Smooth muscle cell (in vitro differentiated cells): Measurements from ENCODE around the gene PDE8A. TPM values are rescaled to one million over a fixed set of nuclear protein-coding genes. Genes with fewer than 3 reads are reported as not detected.

Experiments used
- DNase-seq: peaks from one replicate; lab custom pipeline; 2025; ENCODE audit not compliant: unreplicated experiment; lab: John Stamatoyannopoulos, UW
- H2AFZ ChIP-seq: fragments of 200-600 bp; sonication (generic); 2 replicates; pipeline ENCODE4 v1.6.0; 2016; ENCODE audit warnings: antibody characterized with exemption, low read depth, mild to moderate bottlenecking
- H3F3A ChIP-seq: fragments of 200-600 bp; sonication (generic); 2 replicates; pipeline ENCODE4 v1.6.0; 2017; ENCODE audit warnings: antibody characterized with exemption, low read depth
- H3K27ac ChIP-seq: fragments of 200-600 bp; sonication (generic); 2 replicates; pipeline ENCODE4 v1.5.1; 2016; ENCODE audit warnings: low read depth, mild to moderate bottlenecking
- H3K27me3 ChIP-seq: fragments of 200-600 bp; sonication (generic); 2 replicates; pipeline ENCODE4 v1.6.1; 2016; ENCODE audit warnings: low read depth, mild to moderate bottlenecking
- H3K36me3 ChIP-seq: fragments of 200-600 bp; sonication (generic); 2 replicates; pipeline ENCODE4 v1.5.1; 2016; ENCODE audit warnings: low read depth
- H3K4me1 ChIP-seq: fragments of 200-600 bp; sonication (generic); 2 replicates; pipeline ENCODE4 v1.5.1; 2016; ENCODE audit warnings: low read depth
- H3K4me2 ChIP-seq: fragments of 200-600 bp; sonication (generic); 2 replicates; pipeline ENCODE4 v1.6.0; 2016; ENCODE audit warnings: mild to moderate bottlenecking
- H3K4me3 ChIP-seq: fragments of 200-600 bp; sonication (generic); 2 replicates; pipeline ENCODE4 v1.5.1; 2016; ENCODE audit warnings: mild to moderate bottlenecking
- H3K79me2 ChIP-seq: fragments of 200-600 bp; sonication (generic); 2 replicates; pipeline ENCODE4 v1.6.0; 2016; ENCODE audit warnings: low read depth, mild to moderate bottlenecking
- H3K9ac ChIP-seq: fragments of 200-600 bp; sonication (generic); 2 replicates; pipeline ENCODE4 v1.6.0; 2016; ENCODE audit warnings: low read depth
- H3K9me3 ChIP-seq: fragments of 200-600 bp; sonication (generic); replicated peaks from 2 replicates; pipeline ENCODE4 v1.5.1; 2016; ENCODE audit warnings: low read depth
- H4K20me1 ChIP-seq: fragments of 200-600 bp; sonication (generic); 2 replicates; pipeline ENCODE4 v1.6.0; 2016; ENCODE audit warnings: low read depth
- WGBS: methylation state at CpG from one replicate; pipeline ENCODE4 v1.1.7; 2016; ENCODE audit warnings: low lambda C conversion rate; 5-methylcytosine and 5-hydroxymethylcytosine counted together
- polyA plus RNA-seq: library from polyadenylated mRNA; unstranded; fragments of >200 nt; fragmentation: Nextera tagmentation; extraction: Ambion mirVana; gene quantifications from 2 replicates; pipeline ENCODE4 v1.2.1, GENCODE V29; 2016
- total RNA-seq: library from RNA; depleted of rRNA; stranded (reverse); fragments of >200 nt; gene quantifications from 2 replicates; pipeline ENCODE4 v1.2.3, GENCODE V29; 2014
- TF ChIP-seq, protein P1 (sequence below): fragments of 200-600 bp; sonication (generic); IDR thresholded peaks from 2 replicates; pipeline ENCODE4 v1.5.1; 2017; ENCODE audit warnings: borderline replicate concordance, mild to moderate bottlenecking, antibody characterized with exemption; ENCODE audit not compliant: insufficient read depth, poor library complexity, severe bottlenecking

The PDE8A gene
- total and polyA plus RNA-seq, 2 experiments from 2014 or later: 5.5 to 19.8 TPM

DNA sequence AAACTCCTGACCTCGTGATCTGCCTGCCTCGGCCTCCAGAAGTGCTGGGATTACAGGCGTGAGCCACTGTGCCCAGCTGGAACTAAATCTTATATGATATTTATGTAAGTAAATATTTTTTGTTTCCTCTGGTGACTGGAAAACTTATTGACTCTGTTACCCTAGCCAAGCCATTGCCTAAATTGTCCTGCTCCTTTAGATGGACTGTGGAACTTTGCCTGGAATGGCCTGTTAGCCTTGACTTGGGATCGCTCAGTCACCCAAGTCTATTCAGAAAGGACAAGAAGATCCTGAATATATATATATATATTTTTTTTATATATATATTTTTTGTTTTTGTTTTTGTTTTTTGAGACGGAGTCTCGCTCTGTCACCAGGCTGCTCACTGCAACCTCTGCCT, 113.9 kb downstream of the PDE8A start:
- no peaks in the 10 kb centered on the region for H3K79me2 ChIP-seq
- H3K9ac ChIP-seq: no peak overlapping the region
- no peak for DNase-seq
- no peak overlapping the region for H3K4me3 ChIP-seq
- H3K4me2 ChIP-seq: no peak overlapping the region
- H2AFZ ChIP-seq: no peak overlapping the region
- TF ChIP-seq, protein P1, sequence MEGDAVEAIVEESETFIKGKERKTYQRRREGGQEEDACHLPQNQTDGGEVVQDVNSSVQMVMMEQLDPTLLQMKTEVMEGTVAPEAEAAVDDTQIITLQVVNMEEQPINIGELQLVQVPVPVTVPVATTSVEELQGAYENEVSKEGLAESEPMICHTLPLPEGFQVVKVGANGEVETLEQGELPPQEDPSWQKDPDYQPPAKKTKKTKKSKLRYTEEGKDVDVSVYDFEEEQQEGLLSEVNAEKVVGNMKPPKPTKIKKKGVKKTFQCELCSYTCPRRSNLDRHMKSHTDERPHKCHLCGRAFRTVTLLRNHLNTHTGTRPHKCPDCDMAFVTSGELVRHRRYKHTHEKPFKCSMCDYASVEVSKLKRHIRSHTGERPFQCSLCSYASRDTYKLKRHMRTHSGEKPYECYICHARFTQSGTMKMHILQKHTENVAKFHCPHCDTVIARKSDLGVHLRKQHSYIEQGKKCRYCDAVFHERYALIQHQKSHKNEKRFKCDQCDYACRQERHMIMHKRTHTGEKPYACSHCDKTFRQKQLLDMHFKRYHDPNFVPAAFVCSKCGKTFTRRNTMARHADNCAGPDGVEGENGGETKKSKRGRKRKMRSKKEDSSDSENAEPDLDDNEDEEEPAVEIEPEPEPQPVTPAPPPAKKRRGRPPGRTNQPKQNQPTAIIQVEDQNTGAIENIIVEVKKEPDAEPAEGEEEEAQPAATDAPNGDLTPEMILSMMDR: no peak
- no peak overlapping the region for H3K27ac ChIP-seq
- no peaks in the 10 kb centered on the region for H3K27me3 ChIP-seq
- H3K4me1 ChIP-seq: no peaks in the 10 kb centered on the region
- H3K9me3 ChIP-seq: no peaks in the 10 kb centered on the region
- 94% methylated on average over 6 of the region's 6 CpGs for WGBS
- no peaks in the 10 kb centered on the region for H3F3A ChIP-seq
- no peaks in the 10 kb centered on the region for H4K20me1 ChIP-seq
- H3K36me3 ChIP-seq: no peaks in the 10 kb centered on the region

DNA sequence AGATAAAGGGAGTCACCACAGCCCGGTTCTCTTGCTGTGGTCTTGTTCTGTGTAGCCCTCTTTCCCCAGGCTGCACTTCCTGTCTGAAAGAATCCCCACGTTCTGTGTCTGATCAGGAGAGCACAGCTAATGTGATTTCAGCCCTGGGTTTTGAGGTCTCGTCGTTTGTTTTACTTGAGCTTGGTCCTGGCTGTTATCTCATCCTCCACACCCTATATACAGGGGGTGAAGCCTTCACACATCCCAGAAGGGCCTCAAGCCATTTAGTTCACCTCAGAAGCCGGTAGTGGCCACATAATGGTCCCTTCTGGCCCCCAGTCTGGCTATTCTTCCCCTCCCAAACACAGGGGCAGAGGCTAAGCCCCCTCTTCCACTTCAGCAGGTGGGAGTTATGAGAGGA, 115.6 kb downstream of the PDE8A start:
- TF ChIP-seq, protein P1: no peak
- Histone ChIP-seq H3F3A (no peaks in the 10 kb centered on the region), H4K20me1 (no peaks in the 10 kb centered on the region), H3K4me2 (no peak overlapping the region), H3K79me2 (no peaks in the 10 kb centered on the region), H3K27ac (no peak overlapping the region), H3K27me3 (no peaks in the 10 kb centered on the region), H3K36me3 (no peaks in the 10 kb centered on the region), H3K9ac (no peak overlapping the region), H2AFZ (no peak overlapping the region), H3K9me3 (no peaks in the 10 kb centered on the region), H3K4me1 (no peaks in the 10 kb centered on the region), H3K4me3 (no peak overlapping the region)
- 82% methylated on average over 5 of the region's 5 CpGs for WGBS
- no peak for DNase-seq

DNA sequence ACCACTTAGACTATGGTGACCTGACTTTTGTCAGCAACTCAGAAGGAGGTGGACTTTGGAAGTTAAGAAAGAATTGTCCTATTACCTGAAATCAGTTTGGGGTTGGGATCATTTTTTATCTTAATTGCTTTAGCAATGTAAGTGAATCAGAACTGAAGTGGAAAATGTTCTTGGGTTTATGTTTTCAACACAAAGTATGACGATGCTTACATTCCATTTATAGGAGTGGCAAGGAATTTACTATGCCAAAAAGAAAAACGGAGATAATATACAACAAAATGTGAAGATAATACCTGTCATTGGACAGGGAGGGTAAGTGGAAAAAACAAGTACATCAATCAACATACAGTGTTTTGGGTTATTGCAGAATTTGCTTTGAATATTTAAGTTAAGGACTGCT, 116.1 kb downstream of the PDE8A start:
- H2AFZ ChIP-seq: no peak overlapping the region
- H3K36me3 ChIP-seq: no peaks in the 10 kb centered on the region
- H3K4me1 ChIP-seq: no peaks in the 10 kb centered on the region
- no peaks in the 10 kb centered on the region for H4K20me1 ChIP-seq
- H3K9ac ChIP-seq: no peak overlapping the region
- no peaks in the 10 kb centered on the region for H3F3A ChIP-seq
- H3K27me3 ChIP-seq: no peaks in the 10 kb centered on the region
- WGBS: 86% methylated on average over 2 of the region's 2 CpGs
- H3K79me2 ChIP-seq: no peaks in the 10 kb centered on the region
- no peak overlapping the region for H3K27ac ChIP-seq
- H3K4me3 ChIP-seq: no peak overlapping the region
- no peak overlapping the region for H3K4me2 ChIP-seq
- DNase-seq: no peak
- H3K9me3 ChIP-seq: no peaks in the 10 kb centered on the region
- TF ChIP-seq, protein P1: no peak

DNA sequence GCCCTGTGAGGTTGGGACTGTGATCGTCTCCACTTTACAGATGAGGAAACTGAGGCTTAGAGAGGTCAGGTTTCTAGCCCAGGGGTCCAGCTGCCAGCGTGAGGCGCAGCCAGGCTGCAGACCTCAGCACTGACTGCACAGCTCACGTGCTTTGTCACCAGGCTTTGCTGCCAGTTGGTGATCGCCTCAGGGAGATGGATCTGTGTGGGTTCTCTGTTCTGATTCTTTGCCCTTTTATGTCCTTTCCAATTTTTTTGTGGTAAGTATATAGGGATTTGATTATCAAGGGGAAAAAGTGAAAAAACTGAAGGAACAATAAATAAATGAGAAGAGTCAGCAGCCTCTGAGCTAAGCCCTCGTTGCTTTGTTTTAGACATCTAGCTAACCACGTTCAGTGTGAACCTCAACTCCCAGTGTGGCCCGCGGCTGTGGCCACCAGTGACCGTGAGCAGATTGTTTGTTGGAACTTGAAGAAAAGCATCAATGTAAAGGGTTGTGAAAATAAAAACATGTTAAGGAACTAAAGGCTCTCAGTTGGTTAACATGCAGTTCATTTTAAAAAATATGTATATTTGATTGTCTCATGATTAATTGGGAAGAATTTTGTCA, 117.6 kb downstream of the PDE8A start:
- Histone ChIP-seq H4K20me1 (no peaks in the 10 kb centered on the region), H3K4me1 (no peaks in the 10 kb centered on the region), H3K36me3 (no peaks in the 10 kb centered on the region), H3K9ac (no peak overlapping the region), H3K27me3 (no peaks in the 10 kb centered on the region), H3K4me2 (no peak overlapping the region), H3F3A (no peaks in the 10 kb centered on the region), H2AFZ (no peak overlapping the region), H3K4me3 (no peak overlapping the region), H3K9me3 (no peaks in the 10 kb centered on the region), H3K27ac (no peak overlapping the region), H3K79me2 (no peaks in the 10 kb centered on the region)
- DNase-seq: no peak
- TF ChIP-seq, protein P1: no peak
- WGBS: 92% methylated on average over 10 of the region's 10 CpGs
